Hypothalamus (tissue), 51 donors: ENCODE results near the gene GCDH.
"Not testable (repeated sequence)": the region's sequence is repeated elsewhere in the genome, so short reads cannot be mapped to it uniquely, and the experiment has no call there.

ENCODE experiments used
- DNase-seq, 51 donors: peaks; one replicate each; lab custom pipeline; 2025; lab: John Stamatoyannopoulos, UW

GCDH gene

GRCh38 chr19:12896460-12896859 is 5.5 kb downstream of the GCDH start:
- peak in 1 of 51 donors; percentile 51 for DNase-seq

GRCh38 chr19:12899891-12900518 is 9.0 kb downstream of the GCDH start:
- DNase-seq = no peak

- DNase-seq = no peak
Measured at GRCh38 chr19:12907166-12907565, 16.2 kb downstream of the GCDH start.

- no peak for DNase-seq
Measured at GRCh38 chr19:12912571-12912970, 21.6 kb downstream of the GCDH start.

GRCh38 chr19:12913011-12913561 is 22.1 kb downstream of the GCDH start:
- DNase-seq = peak in 47 of 51 donors; percentile 16 to 89 (median 77)

- DNase-seq = peak in 17 of 51 donors; percentile 2 to 43 (median 13)
Measured at GRCh38 chr19:12913851-12914690, 23.1 kb downstream of the GCDH start.

- not testable (repeated sequence) for DNase-seq
Measured at GRCh38 chr19:12915860-12916259, 24.9 kb downstream of the GCDH start.

GRCh38 chr19:12918253-12918652 is 27.3 kb downstream of the GCDH start:
- DNase-seq = no peak

- DNase-seq = no peak
Measured at GRCh38 chr19:12921047-12921446, 30.1 kb downstream of the GCDH start.

- no peak for DNase-seq
Measured at GRCh38 chr19:12922959-12923358, 32.0 kb downstream of the GCDH start.

GRCh38 chr19:12924621-12925310 is 33.8 kb downstream of the GCDH start:
- DNase-seq = no peak

GRCh38 chr19:12930002-12930645 is 39.2 kb downstream of the GCDH start:
- DNase-seq = no peak

GRCh38 chr19:12932392-12933286 is 41.7 kb downstream of the GCDH start:
- DNase-seq = no peak

GRCh38 chr19:12933287-12934072 is 42.5 kb downstream of the GCDH start, which contains the start of gene FARSA:
Gene FARSA (minus strand): TSS chr19:12933711. CDS start chr19:12933696, 15 bp downstream.
- peak; percentile 51 to 98 (median 91) for DNase-seq

- DNase-seq = no peak
Measured at GRCh38 chr19:12935071-12935470, 44.1 kb downstream of the GCDH start.

GRCh38 chr19:12936582-12936981 is 45.6 kb downstream of the GCDH start:
- no peak for DNase-seq

GRCh38 chr19:12937093-12937926 is 46.4 kb downstream of the GCDH start:
- DNase-seq = peak in 14 of 51 donors; percentile 8 to 38 (median 20)
